HG03045 (cell line): Measurements from ENCODE around the gene TPPP.
A peak's percentile ranks its signal among the peaks of the same experiment; 100 is the strongest.
"Not testable (repeated sequence)": the region's sequence is repeated elsewhere in the genome, so short reads cannot be mapped to it uniquely, and the experiment has no call there.

Experiments
- ATAC-seq: cut with Tn5 transposase; IDR thresholded peaks from one replicate; pipeline ENCODE4 v1.9.1; 2021; ENCODE audit warnings: mild to moderate bottlenecking, moderate library complexity; ENCODE audit not compliant: unreplicated experiment

Gene TPPP

DNA sequence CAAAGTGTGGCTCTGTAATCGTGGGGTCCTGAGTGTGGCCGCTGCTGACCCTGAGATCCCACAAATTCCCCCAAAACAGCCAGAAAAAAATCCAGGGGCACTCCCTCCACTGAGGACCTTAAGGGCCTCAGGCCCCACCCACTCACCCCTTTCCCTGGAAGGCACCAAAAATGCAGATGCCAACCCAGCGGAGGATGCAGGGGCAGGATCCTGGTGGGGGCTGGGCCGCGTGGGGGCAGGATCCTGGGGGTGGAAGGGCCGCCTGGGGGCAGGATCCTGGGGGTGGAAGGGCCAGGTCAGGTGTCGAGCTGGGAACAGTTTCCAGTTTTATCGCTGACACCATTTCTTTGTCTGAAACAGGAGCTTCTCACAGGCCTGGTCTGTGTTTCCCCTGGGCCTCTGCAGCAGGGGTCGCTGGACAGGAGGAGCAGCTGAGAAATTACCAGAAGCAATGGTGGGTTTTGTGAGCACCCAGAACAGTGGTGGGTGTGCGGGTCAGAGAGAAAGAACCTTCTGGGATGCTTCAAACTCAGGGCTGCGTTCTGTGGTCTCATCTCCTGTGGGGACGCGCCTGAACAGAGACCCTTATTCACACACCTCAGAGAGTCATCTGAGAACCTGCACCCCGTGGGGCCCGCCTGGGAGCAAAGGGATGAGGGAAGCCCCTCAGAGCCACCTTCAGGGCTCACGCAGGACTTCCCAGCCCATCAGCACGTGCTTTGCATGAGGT, 13.8 kb downstream of the TPPP start:
- not testable (repeated sequence) for ATAC-seq

DNA sequence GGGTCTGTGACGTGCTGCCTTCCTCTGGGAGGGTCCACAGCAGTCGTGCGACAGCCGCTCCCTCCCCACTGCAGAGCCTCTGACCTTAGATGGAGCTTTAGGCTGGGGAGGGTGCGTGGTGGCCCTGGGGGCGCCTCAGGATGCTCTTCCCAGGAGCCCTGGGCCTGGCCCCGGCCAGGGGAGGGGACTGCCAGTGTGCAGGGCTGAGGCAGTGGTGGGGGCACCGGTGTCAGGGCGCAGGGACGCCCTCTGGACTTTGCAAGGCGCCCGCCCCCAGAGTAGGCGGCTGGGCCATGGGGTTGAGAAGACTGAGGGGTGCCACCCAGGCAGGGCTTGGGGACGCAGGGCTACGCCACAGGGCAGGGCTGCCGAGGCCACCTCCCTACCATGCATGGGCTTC, 14.6 kb downstream of the TPPP start:
- ATAC-seq, result not testable (repeated sequence)

DNA sequence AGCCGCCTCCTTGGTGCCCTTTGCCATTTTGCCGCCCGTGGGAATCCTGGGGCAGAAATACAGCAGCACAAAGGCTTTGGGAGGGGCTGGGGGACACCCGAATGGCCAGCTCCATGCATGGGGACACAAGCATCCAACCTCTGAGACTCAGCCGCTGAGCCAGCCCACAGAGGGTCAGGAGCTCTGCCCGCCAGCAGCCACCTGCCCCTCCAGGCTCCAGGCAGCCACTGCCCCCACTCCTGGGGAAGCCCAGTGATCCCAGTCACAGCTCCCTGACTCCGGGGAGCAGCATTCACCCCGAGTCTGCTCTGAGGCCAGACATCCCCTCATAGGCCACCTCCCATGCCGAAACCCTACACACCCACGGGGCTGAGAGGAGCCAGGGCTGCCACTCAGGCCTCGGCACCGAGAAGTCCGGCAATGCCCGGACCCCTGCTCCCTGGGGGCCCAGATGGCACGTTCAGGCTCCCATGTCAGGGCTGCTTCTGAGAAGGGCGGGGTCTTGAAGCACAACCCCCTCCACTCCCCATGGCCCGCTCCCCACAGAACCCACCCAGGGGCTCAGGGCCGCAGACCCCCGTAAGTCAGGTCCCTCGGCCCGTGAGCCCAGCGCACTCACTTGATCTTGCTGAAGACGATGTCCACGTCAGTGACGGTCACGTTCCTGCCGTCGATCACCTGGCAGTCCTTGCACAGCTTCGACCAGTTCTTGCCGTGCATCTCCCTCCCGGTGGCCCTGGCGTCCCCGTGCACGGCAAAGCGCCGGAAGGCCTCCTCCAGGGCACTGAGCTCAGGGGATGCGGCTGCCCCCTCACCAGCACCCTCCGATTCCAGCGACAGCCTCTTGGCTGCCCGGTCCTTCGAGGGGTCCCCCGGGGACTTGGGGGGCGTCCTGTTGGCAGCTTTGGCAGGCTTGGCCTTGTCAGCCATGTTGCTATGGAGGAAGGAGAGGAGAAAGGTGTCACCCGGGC, 15.7 kb downstream of the TPPP start:
- ATAC-seq, result no peak

DNA sequence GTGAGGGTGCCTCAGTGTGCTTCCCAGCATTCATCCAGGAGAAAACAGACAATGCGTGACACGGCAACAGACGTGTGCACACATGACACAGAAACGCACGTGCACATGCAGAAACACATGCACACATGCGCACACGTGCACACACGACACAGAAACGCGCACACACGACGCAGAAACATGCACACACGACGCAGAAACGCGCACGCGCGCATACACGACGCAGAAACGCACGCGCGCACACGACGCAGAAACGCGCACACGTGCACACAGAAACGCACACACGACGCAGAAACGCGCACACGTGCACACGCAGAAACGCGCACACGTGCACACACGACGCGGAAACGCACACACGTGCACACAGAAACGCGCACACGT, 16.5 kb downstream of the TPPP start:
- ATAC-seq, result no peak

DNA sequence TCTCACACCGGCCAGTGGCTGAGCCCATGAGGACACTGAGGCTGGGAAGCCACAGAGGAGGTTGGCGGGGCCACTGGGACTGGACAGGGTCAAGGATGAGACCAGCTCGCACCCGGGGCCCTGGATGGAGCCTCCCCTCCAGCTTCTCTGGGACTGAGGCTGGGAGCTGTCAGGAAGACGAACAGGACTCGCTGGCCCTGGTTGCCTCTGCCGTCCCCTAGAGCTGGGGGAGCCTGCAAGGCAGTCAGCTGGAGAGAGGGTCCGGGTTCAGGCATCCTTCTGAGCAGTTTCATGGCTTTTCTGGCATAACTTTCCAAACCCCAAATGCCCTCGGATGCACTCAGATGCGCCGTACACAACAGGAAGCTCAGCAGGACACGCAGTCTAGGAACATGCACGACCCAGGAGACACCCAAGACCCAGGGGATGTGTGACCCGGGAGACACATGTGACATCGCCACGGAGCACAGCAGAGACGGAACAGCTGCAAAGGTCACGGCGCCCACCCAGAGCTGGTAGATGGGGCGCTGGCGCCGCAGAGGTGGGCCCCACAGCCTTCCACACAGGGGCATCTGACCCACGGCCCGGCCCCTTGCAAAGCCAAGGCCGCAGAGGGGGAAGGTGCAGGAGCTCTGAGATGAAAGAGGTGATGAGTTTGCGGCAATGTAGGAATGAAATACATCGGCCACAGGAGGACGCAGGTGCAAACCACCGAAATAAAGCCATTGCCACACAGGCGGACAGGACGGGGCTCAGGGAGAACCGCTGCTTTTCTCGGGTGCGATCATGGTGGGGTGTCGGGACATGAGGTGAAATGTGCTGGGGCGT, 17.1 kb downstream of the TPPP start:
- no peak for ATAC-seq

DNA sequence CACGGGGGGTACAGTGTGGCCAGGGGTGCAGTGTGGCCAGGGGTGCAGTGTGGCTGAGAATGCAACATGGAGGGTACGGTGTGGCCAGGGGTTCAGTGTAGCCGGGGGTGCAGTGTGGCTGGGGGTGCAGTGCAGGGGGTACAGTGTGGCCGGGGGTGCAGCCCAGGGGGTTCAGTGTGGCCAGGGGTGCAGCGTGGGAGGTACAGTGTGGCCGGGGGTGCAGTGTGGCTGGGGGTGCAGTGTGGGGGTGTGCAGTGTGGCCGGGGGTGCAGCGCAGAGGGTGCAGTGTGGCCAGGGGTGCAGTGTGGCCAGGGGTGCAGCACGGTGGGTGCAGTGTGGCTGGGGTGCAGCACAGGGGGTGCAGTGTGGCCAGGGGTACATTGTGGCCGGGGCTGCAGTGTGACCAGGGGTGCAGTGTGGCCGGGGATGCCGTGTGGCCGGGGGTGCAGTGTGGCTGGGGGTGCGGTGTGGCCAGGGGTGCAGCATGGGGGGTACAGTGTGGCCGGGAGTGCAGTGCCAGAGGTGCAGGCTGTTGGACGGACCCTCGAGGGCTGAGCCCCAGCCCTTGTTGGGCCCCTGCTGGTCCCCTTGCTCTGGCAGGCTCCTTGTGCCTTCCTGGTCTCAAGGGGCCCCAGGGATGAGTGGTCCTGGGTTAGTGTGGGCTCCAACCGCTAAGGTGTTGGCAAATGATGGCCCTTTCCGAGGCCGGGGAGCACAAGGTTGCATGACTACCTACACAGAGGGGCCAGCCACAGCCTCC, 17.9 kb downstream of the TPPP start:
- ATAC-seq, result no peak

DNA sequence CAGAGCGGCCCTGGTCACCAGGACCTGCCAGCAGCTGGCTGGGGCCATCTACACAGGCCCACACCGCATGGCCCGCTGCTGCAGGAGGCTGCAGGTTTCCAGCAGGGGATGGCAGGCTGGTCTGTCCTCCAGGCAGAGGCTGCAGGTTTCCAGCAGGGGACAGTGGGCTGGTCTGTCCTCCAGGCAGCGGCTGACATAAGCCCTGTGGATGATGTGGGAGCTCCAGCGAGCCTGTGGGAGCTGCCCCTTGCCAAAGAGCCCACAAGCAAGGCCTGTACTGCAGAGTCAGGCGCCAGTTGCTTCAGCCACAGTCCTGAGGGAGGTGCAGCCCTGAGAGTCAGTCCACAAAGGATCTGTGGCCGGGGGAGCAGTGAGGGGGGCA, 18.5 kb downstream of the TPPP start:
- no peak for ATAC-seq

DNA sequence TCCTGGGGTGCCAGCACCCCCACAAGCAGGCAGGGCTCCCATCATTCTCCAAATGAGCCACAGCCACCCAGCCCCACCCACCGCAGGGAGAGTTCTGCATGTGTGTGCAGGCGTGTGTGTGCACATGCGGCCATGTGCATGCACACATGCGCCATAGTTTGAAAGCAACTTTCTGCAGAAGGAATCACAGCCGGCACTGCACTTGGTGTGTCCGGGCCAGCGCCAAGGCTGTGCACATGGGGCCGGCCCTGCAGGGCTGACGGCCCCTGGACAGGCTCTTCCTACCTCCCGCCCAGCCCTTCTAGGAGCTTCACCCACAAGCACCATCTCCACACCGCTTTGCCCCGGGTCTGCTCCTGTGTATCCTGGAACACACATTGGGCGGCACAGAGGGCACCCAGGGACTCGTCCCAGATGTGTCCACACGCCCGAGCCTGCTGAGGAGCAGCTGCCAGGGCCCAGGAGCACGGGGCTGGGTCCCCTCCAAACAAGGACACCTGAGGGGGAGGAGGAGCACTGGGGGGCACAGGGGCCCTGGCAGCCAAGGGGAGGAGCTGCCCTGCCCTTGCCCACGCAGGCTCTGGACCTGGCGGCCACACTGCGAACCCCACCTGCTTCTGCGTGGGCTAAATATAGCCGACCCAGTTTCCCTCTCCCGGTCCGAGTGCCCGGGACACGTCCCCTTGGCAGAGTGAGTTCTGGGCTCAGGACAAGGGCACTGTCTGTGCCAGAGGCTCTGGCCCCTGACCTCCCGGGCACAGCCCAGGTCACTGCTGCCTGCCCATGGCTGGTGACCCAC, 19.1 kb downstream of the TPPP start:
- no peak for ATAC-seq

DNA sequence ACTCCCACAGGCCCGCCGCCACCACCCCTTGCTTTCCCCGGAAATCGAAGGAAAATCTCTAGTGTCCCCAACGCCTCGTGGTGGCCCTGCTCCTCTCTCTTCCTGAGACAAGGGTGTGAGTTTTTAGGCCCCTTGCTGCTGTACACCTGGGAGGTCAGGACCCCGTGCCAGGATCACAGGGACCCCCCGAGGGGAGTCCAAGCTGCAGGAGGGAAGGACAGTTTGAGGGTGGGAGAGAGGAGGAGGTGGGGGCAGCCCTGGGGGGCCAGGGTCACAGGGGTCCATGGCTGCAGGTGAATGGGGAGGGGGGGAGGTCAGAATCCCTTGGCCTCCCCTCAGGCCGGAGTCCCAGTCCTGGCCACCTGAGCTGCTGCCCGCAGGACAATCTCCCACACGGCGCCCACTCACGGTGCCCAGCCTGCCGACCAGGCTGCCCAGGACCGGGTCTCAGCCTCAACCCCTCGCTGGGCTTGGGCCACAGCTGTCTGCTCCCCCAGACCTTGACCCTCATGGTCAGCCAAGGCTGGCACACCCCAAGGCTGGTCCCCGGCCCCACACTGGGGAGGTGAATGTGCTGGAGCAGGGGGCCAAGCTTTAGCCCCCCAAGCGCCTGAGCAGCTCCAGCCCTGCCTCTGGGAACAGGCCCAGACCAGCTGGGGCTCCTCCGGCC, 19.9 kb downstream of the TPPP start:
- no peak for ATAC-seq

DNA sequence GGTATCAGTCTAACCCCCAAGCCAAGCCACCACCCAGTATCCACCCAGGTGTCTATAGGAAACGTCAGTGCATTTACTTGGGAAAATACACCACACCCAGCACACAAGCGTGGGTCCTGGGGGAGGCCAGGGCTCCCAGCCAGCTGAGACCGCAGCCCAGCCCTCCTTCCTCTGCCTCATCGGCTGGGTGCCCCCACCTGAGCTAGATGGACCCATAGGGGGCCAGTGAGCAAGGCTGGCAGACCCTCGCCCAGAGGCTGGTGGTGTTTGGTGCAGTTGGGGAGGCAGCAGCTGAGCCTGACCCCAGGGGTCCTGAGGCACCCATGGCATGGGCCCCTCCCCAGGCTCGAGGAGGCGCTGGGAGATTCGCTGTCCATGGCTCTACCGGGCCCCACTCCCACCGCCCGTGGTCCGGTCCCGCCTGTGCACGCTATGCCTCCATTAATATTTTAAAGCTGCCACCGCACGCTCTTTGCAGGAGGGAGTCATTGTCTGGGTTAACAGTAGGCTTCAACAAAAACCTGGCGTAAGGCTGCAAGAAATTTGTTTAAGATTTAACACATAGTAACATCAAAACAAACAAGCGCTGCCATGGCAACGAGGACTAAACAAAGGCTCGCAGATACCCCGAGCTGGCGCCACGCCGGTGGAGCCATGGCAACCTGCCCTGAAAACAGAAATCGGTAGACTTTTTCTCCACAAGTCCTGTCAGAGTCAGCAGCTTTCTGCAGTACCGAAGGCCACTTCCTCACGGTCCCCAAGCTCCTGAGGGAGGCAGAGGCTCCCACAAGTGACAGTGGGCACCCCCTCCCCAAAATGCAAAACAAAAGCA, 20.6 kb downstream of the TPPP start:
- ATAC-seq, result no peak

DNA sequence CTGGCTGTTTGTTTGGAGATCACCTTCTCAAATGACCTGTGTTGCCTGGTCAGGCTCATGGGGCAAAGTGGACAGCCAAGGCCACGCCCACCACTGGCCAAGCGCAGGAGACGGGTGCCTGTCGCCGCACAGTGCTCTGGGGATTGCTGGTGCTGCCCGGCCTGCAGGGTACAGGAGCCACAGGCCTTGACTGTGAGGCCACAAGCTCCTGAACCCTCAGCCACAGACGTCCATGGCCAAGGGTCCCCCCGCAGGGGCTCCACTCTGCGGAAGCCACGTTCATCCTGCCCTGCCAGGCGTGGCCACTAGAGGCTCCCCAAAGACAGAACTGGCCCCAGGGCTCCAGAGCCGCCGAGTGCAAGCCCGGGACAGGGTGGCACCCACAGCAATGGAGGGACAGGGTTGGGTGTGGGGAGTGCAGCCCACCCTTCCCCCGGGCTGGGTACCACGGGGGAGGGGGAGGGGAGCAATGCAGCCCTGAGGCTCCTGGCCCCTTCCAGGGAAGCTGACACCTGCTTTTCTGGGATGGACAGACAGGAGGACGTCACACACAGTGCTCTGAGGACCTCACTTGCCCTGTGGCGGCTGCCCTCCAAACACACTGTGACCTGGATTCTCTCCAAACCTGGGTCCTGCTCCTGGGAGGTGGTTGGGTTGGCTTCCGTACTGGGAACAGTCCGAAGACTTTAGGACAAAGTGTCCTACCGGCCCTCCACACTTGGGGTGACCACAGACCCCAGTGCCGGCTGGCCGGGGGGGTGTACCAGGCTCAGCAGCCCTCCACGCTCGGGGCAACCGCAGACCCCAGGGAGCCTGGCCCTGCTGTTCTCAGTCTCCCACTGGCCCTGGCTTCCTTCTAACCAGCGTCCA, 21.5 kb downstream of the TPPP start:
- ATAC-seq, result peak; percentile 41

DNA sequence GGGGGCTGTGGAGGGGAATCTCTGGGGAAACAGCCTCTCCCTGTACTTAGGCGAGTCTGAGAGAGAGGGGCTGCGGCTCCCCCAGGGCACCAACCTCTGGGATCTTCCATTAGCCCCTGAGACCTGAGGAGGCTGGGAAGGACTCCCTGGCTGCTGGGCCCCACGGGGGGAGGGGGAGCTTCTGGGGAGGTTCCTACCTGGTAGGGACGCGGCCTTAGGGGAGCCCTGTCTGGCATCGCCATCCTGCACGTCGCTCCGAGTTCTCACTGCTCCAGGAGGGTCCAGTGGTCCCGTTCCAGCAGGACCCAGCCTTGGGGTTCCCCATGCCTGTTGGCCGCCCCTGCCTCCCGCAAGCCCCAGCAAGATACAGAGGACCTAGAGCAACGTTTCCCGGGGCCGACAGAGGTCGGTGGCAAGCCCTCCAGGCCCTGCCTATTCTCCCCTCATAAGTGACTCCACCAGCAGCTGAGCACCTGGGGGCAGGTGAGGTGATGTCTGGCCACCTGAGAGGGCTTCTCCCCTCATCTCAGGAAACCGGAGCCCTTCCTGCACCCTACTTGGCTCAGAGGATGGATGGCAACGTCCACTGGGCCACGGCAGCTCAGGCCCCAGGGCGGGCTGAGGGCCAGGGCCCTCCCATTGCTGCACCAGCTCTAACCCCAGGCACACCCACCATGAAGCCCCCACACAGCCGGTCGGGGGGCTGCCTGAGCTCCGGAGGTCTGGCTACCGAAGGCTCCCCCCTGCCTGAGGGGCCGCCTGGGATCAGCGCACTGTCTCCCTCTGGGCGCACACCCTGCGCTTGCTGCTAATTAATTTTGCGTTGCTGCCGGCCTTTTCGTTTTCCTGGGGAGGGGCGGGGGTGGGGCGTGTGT, 22.5 kb downstream of the TPPP start:
- ATAC-seq, result no peak

DNA sequence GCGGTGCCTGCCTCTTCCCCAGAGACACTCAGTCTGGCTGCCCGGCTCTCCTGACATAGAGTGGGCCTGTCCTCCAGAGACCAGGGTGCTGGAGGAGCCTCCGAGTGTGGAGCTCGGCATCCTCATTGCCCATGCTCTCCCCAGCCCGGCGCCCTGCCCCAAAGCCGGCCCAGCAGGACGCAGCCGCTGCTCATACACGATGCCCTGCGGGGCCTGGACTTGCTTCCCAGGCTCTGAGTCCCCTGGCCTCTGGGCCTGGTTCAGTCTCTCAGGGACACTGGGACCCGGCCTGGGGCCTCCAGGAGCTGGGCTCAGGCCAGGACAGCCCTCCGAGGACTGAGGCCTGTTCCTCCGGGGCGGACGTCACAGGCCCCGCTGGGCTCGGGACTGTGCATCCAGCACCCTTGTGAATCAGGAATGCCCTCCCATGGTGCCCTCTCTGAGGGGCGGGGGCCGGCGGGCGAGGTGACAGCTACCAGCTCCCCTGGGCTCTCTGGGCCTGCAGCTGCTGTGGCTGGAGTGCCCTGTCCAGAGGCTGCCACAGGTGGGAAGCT, 23.2 kb downstream of the TPPP start:
- ATAC-seq, result no peak

DNA sequence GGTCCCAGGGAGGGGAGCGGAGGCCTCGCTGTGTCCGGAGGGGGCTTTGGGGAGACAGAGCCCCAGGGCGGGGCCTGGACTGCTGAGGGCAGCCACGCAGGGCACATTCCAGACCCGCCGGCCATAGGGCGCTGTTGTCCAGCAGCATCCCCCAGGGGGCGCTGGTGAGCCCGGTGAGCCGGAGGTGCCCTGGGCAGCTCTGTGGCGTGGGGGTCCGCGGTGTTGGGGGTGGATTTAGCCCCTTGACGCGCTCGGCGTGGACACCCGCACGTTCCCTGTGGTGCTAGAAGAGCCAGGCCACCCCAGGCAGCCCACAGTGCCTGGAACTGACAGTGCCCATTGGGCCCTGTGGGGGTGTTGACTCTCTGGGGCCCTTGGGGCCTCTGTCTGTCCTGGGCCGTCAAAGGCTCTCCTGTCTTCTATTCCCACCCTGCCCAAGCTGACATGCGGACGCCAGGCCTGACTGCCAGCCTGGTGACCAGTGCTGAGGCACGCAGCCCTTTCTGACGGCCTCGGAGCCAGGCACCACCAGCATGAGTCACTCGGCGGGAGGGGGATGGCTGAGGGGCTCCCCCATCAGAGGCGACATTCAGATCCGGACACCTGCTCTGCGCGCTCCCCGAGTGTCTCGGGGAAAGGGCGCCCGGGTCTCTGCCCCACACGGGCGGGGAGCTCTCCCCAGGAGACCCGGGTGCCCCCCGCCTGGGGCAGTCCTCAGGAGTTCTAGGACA, 23.9 kb downstream of the TPPP start:
- no peak for ATAC-seq

DNA sequence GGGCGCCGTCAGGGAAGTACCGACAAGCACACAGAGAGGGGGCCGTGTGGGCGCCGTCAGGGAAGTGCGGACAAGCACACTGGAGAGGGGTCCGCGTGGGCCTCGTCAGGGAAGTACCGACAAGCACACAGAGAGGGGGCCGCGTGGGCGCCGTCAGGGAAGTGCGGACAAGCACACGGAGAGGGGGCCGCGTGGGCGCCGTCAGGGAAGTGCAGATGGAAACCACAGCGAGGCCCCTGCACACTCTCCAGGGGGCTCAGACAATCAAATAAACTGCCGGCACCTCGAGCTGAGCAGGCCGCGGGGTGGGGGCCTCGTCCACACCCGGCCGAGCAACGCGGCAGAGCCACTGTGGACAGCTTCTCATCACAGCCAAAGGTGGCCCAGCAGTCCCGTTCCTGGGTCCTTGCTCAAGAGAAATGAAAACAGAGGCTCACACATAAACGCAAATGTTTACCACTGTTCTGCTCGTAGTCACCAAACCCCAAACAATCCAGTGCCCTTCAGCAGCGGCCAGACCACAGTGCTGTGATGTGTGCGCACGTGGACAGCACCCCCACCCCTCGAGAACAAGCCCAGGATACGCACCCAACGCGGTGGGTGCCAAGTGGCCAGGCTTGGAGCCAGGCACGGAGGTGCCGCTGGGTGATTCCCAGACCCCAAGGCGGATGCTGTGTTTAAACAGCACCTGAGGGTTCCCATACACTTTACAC, 24.7 kb downstream of the TPPP start:
- ATAC-seq, result no peak
